Globus pallidus (tissue), 1 donor: ENCODE measurements around the gene CHN2.

ENCODE experiments used
- DNase-seq: peaks from one replicate; pipeline ENCODE4 v3.0.0-alpha.2; 2015; ENCODE audit warnings: low spot score

Gene CHN2

GRCh38 chr7:29471444-29472138, 277.0 kb downstream of the CHN2 start:
- DNase-seq: no peak

- DNase-seq: no peak
Observed at GRCh38 chr7:29476916-29477315, 282.3 kb downstream of the CHN2 start.

GRCh38 chr7:29478226-29478625, 283.7 kb downstream of the CHN2 start:
- DNase-seq: no peak

- DNase-seq: no peak
Observed at GRCh38 chr7:29478687-29479240, 284.2 kb downstream of the CHN2 start.

- DNase-seq: peak; percentile 89
Observed at GRCh38 chr7:29479301-29480200, 285.0 kb downstream of the CHN2 start.

GRCh38 chr7:29480451-29480850, 285.9 kb downstream of the CHN2 start:
- DNase-seq: peak; percentile 84

- peak; percentile 70 for DNase-seq
Observed at GRCh38 chr7:29480934-29481651, 286.5 kb downstream of the CHN2 start.

GRCh38 chr7:29482056-29482455, 287.5 kb downstream of the CHN2 start:
- peak; percentile 62 for DNase-seq

GRCh38 chr7:29483219-29484104, 288.9 kb downstream of the CHN2 start:
- DNase-seq: peak; percentile 57

GRCh38 chr7:29484280-29484679, 289.7 kb downstream of the CHN2 start:
- DNase-seq: peak; percentile 50

GRCh38 chr7:29485339-29486190, 291.0 kb downstream of the CHN2 start:
- DNase-seq: peak; percentile 87

- DNase-seq: peak; percentile 95
Observed at GRCh38 chr7:29486191-29486700, 291.7 kb downstream of the CHN2 start.

- no peak for DNase-seq
Observed at GRCh38 chr7:29487424-29487823, 292.8 kb downstream of the CHN2 start.

GRCh38 chr7:29488203-29488970, 293.8 kb downstream of the CHN2 start:
- DNase-seq: peak; percentile 39

- peak; percentile 54 for DNase-seq
Observed at GRCh38 chr7:29488977-29489376, 294.4 kb downstream of the CHN2 start.

- DNase-seq: no peak
Observed at GRCh38 chr7:29490094-29490607, 295.6 kb downstream of the CHN2 start.

GRCh38 chr7:29494350-29494749, 299.8 kb downstream of the CHN2 start:
- no peak for DNase-seq

- DNase-seq: no peak
Observed at GRCh38 chr7:29495653-29496052, 301.1 kb downstream of the CHN2 start.
